GM12891 (cell line): ENCODE data around the gene BTBD9.

ENCODE experiments used
- DNase-seq: peaks from one replicate; pipeline ENCODE4 v3.0.0; 2011; ENCODE audit warnings: low spot score; ENCODE audit not compliant: insufficient read length
- FAIRE-seq: peaks from 2 replicates; lab custom pipeline; 2011; peaks lifted over from hg19 to GRCh38; lab: Jason Lieb, UNC
- PAX5 ChIP-seq: IDR thresholded peaks from 2 replicates; pipeline ENCODE4 v1.6.1; 2011; ENCODE audit warnings: low read length, moderate library complexity, mild to moderate bottlenecking; ENCODE audit not compliant: insufficient read depth, severe bottlenecking
- POLR2A ChIP-seq: IDR thresholded peaks from 2 replicates; pipeline ENCODE4 v1.6.1; 2011; ENCODE audit warnings: low read depth, low read length, control low read depth
- POLR2AphosphoS5 ChIP-seq: IDR thresholded peaks from 2 replicates; pipeline ENCODE4 v1.6.1; 2011; ENCODE audit warnings: low read depth, low read length, control low read depth
- POU2F2 ChIP-seq: IDR thresholded peaks from 2 replicates; pipeline ENCODE4 v1.6.1; 2011; ENCODE audit warnings: low read depth, mild to moderate bottlenecking, control low read depth, low read length, moderate library complexity
- SPI1 ChIP-seq: IDR thresholded peaks from 2 replicates; pipeline ENCODE4 v1.6.1; 2011; ENCODE audit warnings: low read depth, low read length, control low read depth
- TAF1 ChIP-seq: IDR thresholded peaks from 2 replicates; pipeline ENCODE4 v1.6.1; 2011; ENCODE audit warnings: low read depth, low read length, control low read depth

BTBD9 gene

DNA sequence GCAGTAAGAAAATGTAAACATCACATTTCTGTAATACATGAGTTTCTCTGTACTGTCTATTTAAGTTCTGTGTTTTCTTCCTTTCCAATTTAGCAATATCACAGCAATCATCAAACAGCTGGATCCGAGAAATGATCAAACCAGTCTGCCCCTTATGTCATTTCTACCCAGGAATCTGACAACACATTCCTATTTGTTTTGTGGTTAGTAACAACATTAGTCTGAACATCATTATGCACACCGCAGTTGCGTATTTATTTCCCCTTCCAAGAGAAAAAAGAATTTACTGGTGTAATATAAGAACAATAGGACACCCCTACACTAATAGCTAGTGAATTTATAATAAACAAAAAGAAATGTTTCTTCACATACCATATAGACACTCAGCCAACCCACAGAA, 179.5 kb downstream of the BTBD9 start:
- TF ChIP-seq PAX5 (no peak), POLR2AphosphoS5 (no peak), SPI1 (no peak), TAF1 (no peak), POU2F2 (no peak), POLR2A (no peak)
- FAIRE-seq, result no peak
- DNase-seq, result no peak

DNA sequence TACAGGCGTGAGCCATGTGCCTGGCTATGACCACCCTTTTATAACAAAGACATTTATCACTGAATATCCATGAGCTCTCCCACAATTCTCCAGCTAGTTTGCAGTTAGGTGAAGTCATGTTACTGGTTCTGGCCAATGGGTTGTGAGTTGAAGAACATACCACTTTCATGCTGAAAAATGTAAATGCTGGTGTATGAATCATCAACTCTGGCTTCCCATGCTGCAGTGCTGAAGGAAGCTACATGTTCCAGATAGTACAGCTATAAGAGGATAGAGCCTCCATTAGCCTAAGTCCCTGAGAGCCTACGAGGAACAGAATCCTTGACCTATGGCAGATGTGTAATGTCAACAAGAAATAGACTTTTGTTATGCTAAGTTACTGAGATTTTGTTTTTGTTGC, 180.4 kb downstream of the BTBD9 start:
- FAIRE-seq, result no peak

DNA sequence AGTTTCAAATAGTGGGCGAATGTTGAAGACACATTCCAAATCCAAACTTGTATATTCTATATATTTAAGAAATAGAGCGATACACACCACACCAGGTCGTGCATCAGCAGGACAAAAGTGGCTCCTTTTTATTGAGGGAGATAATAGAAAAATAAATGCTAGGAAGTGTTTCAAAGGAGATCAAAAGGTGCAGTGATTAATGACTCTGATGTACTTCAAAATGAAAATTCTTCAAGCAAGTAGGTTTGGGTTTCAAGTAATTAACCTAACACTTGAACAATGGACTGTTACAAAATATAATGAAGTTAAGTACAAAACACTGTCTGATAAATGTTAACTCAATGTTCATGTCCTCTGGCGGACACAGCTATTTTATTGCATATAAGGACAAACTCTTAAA, 185.9 kb downstream of the BTBD9 start:
- FAIRE-seq (no peak), DNase-seq (no peak)
- no peak for TF ChIP-seq TAF1
- TF ChIP-seq POLR2A, result no peak
- TF ChIP-seq POU2F2, result no peak
- no peak for TF ChIP-seq SPI1
- no peak for TF ChIP-seq POLR2AphosphoS5
- no peak for TF ChIP-seq PAX5

More for the DNA sequence above, 180.4 kb downstream of the BTBD9 start:
- no peak for TF ChIP-seq POLR2A
- TF ChIP-seq TAF1, result no peak
- TF ChIP-seq PAX5, result no peak
- no peak for TF ChIP-seq POLR2AphosphoS5
- no peak for TF ChIP-seq SPI1
- no peak for TF ChIP-seq POU2F2
- no peak for DNase-seq

DNA sequence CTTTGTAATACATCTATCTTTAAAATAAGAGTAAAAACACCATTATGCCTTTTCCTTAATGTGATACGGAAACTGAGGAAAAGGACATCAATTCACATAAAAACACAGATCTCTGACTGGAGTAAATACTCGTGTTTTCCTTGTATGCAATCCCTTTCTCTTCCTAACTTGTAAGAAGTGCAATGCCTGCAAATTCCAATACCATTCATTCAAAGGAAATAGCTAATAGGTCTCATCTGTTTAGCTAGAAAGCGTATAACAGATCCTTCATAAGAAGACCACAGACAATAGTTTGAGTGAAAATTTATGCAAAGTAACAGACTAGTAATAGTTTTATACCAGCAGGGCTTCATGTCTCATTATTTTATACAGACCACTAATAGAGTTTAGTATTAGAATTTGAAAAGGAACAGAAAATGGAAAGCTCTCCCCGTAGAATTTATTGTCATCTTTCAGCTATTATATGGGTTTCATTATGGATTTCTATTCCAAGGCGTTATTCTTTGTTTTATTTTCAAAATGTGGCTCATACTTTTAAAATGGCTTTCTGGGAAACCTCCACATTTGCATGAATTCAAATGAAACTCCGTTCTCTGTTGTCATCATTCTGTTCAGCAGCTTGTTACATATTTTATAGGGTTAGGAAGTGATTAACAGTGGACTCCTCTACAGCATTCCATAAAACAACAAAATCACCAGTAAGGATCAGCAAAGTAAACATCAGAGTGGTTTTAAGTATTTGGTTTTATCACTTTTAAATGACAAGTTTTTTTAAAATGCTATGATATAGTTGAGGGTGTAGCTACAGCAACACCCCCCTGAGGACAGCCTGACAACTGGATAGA, 186.7 kb downstream of the BTBD9 start:
- DNase-seq (no peak), FAIRE-seq (no peak)

DNA sequence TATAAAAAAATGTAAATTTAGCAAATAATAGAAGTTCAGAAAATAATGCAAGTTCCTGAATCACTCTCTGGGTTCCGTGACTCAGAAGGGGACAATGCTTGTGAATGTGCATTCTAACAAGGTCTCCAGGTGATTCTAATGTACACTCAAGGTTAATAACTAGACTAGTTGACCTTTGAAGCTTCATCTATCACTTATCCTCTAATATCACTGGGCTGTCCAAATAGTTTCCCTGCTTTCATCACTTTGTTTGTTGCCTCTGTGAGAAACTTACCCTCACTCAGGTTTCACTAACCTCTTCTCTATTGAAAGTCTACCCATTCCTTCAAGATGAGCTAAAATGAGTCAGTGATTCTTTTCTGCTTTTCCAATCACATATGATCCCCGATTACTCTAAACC, 189.0 kb downstream of the BTBD9 start:
- DNase-seq (no peak), FAIRE-seq (no peak)
- TF ChIP-seq POLR2A (no peak), POU2F2 (no peak), TAF1 (no peak), SPI1 (no peak), PAX5 (no peak), POLR2AphosphoS5 (no peak)

More for the DNA sequence above, 186.7 kb downstream of the BTBD9 start:
- TF ChIP-seq POU2F2 (no peak), TAF1 (no peak), POLR2A (no peak), PAX5 (no peak), POLR2AphosphoS5 (no peak), SPI1 (no peak)

DNA sequence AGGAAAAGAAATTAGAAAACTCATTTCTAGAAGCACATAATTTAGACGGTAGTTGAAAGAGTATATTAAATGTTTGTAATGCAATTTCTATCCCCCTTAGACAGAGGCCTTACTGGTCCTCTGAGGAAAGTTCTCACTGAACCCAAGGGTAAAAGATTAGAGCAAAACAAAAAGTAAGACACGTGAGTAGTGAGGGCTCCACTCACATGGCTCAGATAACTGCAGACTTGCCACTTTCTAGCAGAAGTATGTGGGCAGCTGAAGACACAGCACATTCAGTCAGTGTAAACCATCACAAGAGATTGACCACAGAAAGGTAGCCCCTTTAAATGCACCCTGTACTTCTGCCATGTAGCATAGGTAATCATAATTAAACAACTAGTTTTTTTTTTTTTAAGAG, 193.8 kb downstream of the BTBD9 start:
- no peak for DNase-seq
- TF ChIP-seq POLR2AphosphoS5 (no peak), SPI1 (no peak), PAX5 (no peak), POU2F2 (no peak), TAF1 (no peak), POLR2A (no peak)
- no peak for FAIRE-seq

DNA sequence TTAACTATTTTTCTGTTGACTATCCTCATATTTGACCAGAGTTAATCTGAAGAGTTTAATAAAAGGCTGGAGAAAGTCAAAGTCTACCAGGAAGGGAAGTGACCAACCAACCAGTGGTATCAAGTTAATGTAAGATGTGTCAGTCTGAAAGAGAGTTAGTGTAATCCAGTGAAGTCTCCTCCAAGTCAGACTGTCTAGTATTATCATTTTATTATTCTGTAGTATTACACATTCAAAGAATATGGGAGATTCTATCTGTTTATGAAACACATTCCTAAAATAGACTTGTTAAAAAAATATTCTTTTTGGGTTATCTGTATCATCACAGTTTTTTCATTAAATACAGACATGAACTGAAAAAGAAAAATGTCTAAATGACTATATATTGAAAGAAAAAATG, 194.4 kb downstream of the BTBD9 start:
- FAIRE-seq (no peak), DNase-seq (no peak)
- TF ChIP-seq POLR2A (no peak), POLR2AphosphoS5 (no peak), PAX5 (no peak), TAF1 (no peak), SPI1 (no peak), POU2F2 (no peak)

DNA sequence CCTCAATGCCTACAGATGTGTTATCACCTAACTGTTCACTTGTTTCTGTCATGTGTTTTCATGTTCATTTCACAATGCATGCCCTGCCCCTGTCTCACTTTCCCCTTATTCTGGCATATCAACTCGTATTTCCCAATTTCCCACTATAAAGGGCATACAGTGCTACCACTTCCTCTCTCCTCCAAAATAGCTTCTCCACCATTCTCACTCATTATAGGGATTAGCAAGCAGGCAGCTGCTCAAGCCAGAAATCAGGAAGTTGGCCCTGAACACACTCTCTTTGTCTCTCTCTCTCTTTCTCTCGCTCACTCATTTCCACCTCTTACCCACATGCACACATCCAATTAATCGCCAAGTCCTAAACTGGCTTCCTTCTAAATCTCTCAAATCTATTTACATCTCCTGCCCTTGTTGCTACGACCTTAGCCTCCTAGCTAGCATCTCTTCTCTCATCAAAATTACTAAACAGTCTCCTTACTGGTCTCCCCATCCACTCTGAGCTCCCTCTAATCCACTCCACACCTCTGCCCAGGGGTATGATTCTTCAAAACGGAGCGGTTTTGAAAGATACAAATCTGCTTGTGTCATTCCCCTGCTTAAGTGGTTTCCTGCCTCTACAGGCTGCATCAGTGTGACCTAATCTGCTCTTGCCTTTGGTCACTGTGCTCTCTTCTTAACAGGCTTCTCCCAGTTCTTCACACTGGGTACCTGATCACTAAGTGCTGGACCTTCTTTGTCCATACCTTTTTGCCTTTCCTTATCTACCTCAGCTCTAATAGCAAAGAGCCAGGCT, 196.2 kb downstream of the BTBD9 start:
- peak; percentile 69 for FAIRE-seq
- no peak for DNase-seq
- peak; percentile 40; the same call in 1 of the 2 replicates for TF ChIP-seq SPI1
- no peak for TF ChIP-seq POLR2A

DNA sequence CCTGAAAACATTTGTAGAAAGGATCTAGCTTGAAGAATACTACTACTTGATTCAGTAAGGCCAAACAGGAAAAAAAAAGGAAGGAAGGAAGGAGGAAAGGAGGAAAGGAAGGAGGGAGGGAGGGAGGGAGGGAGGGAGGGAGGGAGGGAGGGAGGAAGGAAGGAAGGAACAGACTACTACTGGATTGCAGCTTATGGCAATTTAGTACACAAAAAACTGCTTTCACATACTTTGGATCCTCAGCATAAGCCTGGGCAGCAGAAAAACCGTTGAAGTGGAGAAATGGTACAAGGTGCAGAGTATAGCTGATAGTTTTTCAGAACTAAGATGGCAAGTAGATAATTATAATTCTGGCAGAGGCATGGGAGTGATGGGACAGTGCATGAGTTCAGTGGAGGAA, 201.6 kb downstream of the BTBD9 start:
- TF ChIP-seq POU2F2, result no peak
- no peak for TF ChIP-seq POLR2AphosphoS5
- TF ChIP-seq TAF1, result no peak
- no peak for TF ChIP-seq POLR2A
- no peak for TF ChIP-seq SPI1
- TF ChIP-seq PAX5, result no peak
- no peak for DNase-seq
- FAIRE-seq, result no peak
